Mesothelial cell of epicardium (in vitro differentiated cells): Measurements from ENCODE around the gene CHRNA9. TPM values are rescaled to one million over a fixed set of nuclear protein-coding genes. Genes with fewer than 3 reads are reported as not detected.

ENCODE experiments used
- DNase-seq, 2 experiments: peaks; one replicate each; pipeline ENCODE4 v3.0.0; 2021; ENCODE audit warnings: low spot score in 2 of 2; ENCODE audit not compliant: unreplicated experiment in 2 of 2
- H3K27ac Mint-ChIP-seq: 2 replicates; pipeline ENCODE4 v1.8.0; 2021; ENCODE audit warnings: mixed read lengths
- H3K27me3 Mint-ChIP-seq: 2 replicates; pipeline ENCODE4 v1.8.0; 2021; ENCODE audit warnings: low read depth, mixed read lengths
- H3K36me3 Mint-ChIP-seq: 2 replicates; pipeline ENCODE4 v1.8.0; 2021; ENCODE audit warnings: mixed read lengths
- H3K4me1 Mint-ChIP-seq: 2 replicates; pipeline ENCODE4 v1.8.0; 2021; ENCODE audit warnings: mixed read lengths
- H3K4me3 Mint-ChIP-seq: 2 replicates; pipeline ENCODE4 v1.8.0; 2021; ENCODE audit warnings: mild to moderate bottlenecking, moderate library complexity, mixed read lengths
- H3K9me3 Mint-ChIP-seq: 2 replicates; pipeline ENCODE4 v1.8.0; 2021; ENCODE audit warnings: mixed read lengths
- total RNA-seq: library from RNA; stranded (reverse); gene quantifications from 3 replicates; pipeline ENCODE4 v1.2.1, GENCODE V29; 2021
- TF ChIP-seq, protein P1 (sequence below): fragments of 200-600 bp; sonication (generic); IDR thresholded peaks from one replicate; pipeline ENCODE4 v1.5.0; 2021; ENCODE audit warnings: antibody characterized with exemption; ENCODE audit not compliant: unreplicated experiment

Gene CHRNA9
- total RNA-seq, 1 donor from 2014 or later, result not detected

DNA sequence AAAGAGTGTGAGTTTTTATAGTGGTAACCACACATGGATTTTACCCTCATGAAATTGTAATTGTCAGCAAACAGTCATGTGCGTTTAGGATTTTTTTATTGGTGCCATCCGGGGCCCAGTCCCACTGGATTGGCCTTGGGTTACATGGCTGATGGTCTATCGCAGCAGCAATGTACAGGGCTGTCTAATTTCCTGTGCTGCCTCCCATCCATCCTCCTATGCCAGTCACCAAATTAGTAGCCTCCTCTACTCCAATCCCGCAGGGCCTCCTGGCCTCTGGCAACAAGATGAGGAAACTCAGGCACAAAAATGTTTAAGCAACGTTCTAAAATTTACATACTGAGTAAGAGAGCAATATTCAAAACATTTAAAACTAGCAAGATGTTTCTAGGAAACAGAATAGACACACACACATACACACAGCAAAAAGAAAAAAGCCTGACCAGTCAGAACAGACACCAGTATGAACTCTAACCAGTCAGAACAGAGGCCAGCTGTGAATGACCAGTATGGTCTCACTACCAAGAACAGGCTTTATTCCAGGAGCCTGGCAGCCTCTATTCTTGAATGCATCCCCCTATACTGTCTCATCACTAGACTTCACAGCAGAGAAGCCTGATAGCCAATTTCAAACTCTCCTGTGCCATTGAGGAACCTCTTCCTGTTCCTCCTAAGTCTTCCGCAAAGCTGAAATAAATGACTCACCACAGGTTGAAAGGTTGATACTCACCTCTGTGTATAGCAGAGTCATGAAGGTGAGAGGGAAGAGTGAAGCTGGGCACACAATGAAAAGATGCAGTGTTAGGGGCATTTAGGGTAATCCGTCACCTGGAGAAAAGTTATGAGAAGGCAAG is 42.6 kb downstream of the CHRNA9 start:
- DNase-seq, result no peak
- peaks cover 2% of the 10 kb centered on the region for H3K4me1 Mint-ChIP-seq
- TF ChIP-seq, protein P1, sequence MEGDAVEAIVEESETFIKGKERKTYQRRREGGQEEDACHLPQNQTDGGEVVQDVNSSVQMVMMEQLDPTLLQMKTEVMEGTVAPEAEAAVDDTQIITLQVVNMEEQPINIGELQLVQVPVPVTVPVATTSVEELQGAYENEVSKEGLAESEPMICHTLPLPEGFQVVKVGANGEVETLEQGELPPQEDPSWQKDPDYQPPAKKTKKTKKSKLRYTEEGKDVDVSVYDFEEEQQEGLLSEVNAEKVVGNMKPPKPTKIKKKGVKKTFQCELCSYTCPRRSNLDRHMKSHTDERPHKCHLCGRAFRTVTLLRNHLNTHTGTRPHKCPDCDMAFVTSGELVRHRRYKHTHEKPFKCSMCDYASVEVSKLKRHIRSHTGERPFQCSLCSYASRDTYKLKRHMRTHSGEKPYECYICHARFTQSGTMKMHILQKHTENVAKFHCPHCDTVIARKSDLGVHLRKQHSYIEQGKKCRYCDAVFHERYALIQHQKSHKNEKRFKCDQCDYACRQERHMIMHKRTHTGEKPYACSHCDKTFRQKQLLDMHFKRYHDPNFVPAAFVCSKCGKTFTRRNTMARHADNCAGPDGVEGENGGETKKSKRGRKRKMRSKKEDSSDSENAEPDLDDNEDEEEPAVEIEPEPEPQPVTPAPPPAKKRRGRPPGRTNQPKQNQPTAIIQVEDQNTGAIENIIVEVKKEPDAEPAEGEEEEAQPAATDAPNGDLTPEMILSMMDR, result no peak
- H3K36me3 Mint-ChIP-seq, result no peaks in the 10 kb centered on the region
- no peak overlapping the region for H3K4me3 Mint-ChIP-seq
- H3K9me3 Mint-ChIP-seq, result no peaks in the 10 kb centered on the region
- H3K27me3 Mint-ChIP-seq, result no peaks in the 10 kb centered on the region
- H3K27ac Mint-ChIP-seq, result no peak overlapping the region

DNA sequence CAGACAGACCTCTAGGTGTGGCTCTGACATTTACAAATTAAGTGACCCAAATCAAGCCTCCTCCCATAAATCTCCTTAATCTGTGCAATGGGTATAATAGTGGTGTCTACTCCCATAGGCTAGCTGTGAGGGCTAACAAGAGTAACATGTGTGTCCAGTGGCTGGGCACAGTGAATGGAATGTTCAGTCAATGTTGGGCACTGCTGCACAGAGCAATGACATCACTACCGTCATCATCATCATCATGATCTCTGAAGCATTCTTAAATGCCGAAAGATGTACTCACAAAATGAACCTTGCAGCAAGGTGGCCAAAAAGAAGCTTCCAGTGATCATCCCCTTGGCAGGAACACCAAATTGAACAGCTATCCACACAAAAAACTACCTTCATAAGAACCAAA is 43.5 kb downstream of the CHRNA9 start:
- TF ChIP-seq, protein P1, result no peak
- H3K9me3 Mint-ChIP-seq, result no peaks in the 10 kb centered on the region
- H3K36me3 Mint-ChIP-seq, result no peaks in the 10 kb centered on the region
- DNase-seq, result no peak
- no peaks in the 10 kb centered on the region for H3K27me3 Mint-ChIP-seq
- no peak overlapping the region for H3K27ac Mint-ChIP-seq
- H3K4me1 Mint-ChIP-seq, result peaks cover 2% of the 10 kb centered on the region
- H3K4me3 Mint-ChIP-seq, result no peak overlapping the region

DNA sequence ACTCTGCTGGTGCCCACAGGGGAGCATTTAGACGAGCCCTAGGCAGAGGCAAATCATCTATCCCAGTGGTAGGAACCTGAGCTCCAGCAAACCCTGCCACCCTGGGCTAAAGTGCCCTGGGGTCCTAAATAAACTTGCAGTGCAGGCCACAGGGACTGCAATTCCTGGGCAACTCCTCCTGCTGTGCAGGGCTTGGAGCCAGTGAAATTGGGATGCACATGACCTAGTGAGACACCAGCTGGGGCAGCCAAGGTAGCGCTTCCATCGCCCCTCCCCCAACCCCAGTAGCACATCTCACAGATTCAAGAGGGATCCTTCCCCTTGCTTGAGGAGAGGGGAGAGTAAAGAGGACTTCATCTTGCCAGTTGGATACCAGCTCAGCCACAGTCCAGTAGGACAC is 44.1 kb downstream of the CHRNA9 start:
- Mint-ChIP-seq H3K27me3 (no peaks in the 10 kb centered on the region), H3K4me3 (no peak overlapping the region), H3K9me3 (no peaks in the 10 kb centered on the region), H3K27ac (no peak overlapping the region), H3K4me1 (peaks cover 2% of the 10 kb centered on the region), H3K36me3 (no peaks in the 10 kb centered on the region)
- TF ChIP-seq, protein P1, result no peak
- DNase-seq, result no peak

DNA sequence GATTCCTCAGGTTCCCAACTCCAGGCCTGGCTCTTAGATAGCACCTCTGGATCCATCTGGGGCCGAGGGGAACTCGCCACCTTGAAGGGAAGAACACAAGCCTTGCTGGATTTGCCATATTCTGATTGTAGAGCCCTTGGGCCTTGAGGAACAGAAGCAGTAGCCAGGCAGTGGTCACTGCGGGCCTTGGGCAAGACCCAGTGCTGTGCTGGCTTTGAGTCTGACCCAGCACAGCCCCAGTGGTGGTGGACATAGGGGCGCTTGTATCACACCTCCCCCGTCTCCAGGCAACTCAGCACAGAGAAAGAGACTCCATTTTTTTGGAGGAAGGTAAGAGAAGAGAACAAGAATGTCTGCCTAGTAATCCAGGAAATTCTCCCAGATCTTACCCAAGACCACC is 45.5 kb downstream of the CHRNA9 start:
- TF ChIP-seq, protein P1, result no peak
- Mint-ChIP-seq H3K4me1 (peaks cover 2% of the 10 kb centered on the region), H3K4me3 (no peak overlapping the region), H3K27ac (no peak overlapping the region), H3K27me3 (no peaks in the 10 kb centered on the region), H3K9me3 (no peaks in the 10 kb centered on the region), H3K36me3 (no peaks in the 10 kb centered on the region)
- no peak for DNase-seq

GRCh38 chr4:40388239-40388638 is 53.1 kb downstream of the CHRNA9 start:
- peak overlapping the region; percentile 66 for H3K27ac Mint-ChIP-seq
- H3K4me3 Mint-ChIP-seq, result no peak overlapping the region
- TF ChIP-seq, protein P1, result no peak
- no peaks in the 10 kb centered on the region for H3K36me3 Mint-ChIP-seq
- DNase-seq, result peak in 1 of 2 experiments; percentile 44
- H3K4me1 Mint-ChIP-seq, result peaks cover 21% of the 10 kb centered on the region
- no peaks in the 10 kb centered on the region for H3K9me3 Mint-ChIP-seq
- H3K27me3 Mint-ChIP-seq, result no peaks in the 10 kb centered on the region
